ENCODE measurements around the gene KCNJ3.

- no peak for TF ChIP-seq CEBPG (CRISPR knock-in tag; IDR thresholded peaks at IDR 0.05)
- TF ChIP-seq SP2 (CRISPR knock-in tag; IDR thresholded peaks at IDR 0.05) = no peak
- TF ChIP-seq NFATC3 (CRISPR knock-in tag; IDR thresholded peaks at IDR 0.05) = no peak
- TF ChIP-seq ZNF484 (CRISPR knock-in tag; IDR thresholded peaks at IDR 0.05; ENCODE audit: borderline replicate concordance, low read depth) = no peak
- no peak for TF ChIP-seq RNF2 (conservative IDR thresholded peaks at IDR 0.05; ENCODE audit: low read depth)
- TF ChIP-seq ZBTB43 (CRISPR knock-in tag; conservative IDR thresholded peaks at IDR 0.05) = no peak
- TF ChIP-seq RXRA (CRISPR knock-in tag; IDR thresholded peaks at IDR 0.05) = no peak
- TF ChIP-seq MYC (CRISPR knock-in tag; IDR thresholded peaks at IDR 0.05; ENCODE audit: borderline replicate concordance) = no peak
- TF ChIP-seq ZNF232 (CRISPR knock-in tag; IDR thresholded peaks at IDR 0.05; ENCODE audit: borderline replicate concordance) = no peak
- no peak for TF ChIP-seq CTCF (CRISPR knock-in tag; IDR thresholded peaks at IDR 0.05)
Observed at GRCh38 chr2:154686162-154686561, 12.3 kb upstream of the KCNJ3 start.
